NCI-H2196 (cell line): ENCODE results near the gene CCDC32.
"Not testable (repeated sequence)": the region's sequence is repeated elsewhere in the genome, so short reads cannot be mapped to it uniquely, and the experiment has no call there.

ENCODE experiments used
- DNase-seq: peaks from one replicate; lab custom pipeline; 2025; ENCODE audit not compliant: unreplicated experiment; lab: John Stamatoyannopoulos, UW

The CCDC32 gene, protein sequence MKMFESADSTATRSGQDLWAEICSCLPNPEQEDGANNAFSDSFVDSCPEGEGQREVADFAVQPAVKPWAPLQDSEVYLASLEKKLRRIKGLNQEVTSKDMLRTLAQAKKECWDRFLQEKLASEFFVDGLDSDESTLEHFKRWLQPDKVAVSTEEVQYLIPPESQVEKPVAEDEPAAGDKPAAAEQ

DNA sequence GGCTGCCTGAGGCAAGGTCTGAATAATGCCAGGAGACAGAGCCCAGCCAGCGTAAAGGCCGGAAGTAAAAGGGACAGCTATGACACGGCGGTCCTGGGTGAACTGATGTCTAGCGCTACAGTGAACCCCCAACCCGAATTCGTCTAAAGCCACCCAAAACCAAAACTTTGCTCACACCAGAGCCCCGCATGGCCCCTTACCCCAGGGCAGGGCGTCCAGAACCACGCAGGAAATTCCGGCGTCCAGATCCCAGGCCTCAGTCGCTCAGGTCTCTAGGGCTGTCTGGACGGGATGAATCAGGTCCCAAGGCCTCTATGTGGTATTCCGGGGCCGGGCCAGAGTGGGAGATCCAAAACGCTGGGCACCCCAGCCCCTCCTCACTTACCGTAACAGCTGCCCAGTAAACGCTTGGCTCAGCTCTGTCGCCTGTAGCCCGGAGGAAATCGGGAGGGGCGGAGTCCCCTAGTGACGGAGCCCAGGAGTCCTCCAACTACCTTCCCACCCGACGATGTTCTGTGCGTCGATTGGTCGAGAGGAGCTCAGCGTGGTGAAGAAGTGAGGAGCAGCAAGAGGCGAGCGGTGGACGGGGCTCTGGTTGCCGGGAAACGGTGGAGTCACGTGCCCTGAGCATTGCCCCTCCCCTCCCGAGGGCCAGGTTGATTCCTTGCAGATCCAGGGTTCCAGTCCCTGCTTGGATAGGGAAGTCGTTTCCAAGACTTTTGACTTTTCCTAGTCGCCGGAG, at the start of gene CCDC32:
CCDC32 (minus strand) TSS at position 452 of the 742 bp plus-strand sequence. CDS start 2,027 bp downstream, outside the sequence.
- peak; percentile 90 for DNase-seq

DNA sequence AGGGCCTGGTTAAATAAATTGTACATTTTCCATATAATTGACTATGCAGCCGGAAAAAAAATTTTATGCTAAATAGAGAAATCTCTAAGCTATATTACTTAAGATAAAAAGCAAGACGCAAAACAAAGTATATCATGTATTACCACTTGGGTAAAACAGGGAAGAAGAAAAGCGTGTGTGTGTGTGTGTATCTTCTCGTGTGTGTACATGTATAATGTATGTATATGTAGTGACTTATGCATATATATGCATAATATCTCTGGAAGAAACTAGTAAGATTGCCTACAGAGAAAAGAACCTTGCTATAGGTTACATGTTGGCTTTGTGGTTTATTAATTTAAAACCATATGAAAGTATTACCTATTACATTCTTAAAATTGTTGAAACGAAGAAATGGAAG, 48.2 kb upstream of the CCDC32 start:
- no peak for DNase-seq

DNA sequence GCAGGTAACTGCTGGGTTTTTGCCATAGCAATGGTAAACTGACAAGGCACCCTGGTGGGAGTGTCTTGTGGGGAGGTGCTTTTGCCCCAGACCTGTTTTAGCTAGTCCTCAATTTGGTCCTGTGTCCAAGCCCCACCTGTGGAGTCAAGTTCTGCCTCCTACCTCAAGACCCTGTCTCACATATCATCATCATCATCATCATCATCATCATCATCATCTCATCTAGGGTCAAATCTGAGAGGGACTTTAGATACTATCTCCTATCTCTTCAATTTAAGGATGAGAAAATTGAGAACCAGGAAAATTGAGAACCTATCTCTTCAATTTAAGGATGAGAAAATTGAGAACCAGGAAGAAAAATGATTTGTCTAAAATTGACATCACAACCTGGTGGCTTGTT, 39.1 kb upstream of the CCDC32 start:
- DNase-seq: no peak

DNA sequence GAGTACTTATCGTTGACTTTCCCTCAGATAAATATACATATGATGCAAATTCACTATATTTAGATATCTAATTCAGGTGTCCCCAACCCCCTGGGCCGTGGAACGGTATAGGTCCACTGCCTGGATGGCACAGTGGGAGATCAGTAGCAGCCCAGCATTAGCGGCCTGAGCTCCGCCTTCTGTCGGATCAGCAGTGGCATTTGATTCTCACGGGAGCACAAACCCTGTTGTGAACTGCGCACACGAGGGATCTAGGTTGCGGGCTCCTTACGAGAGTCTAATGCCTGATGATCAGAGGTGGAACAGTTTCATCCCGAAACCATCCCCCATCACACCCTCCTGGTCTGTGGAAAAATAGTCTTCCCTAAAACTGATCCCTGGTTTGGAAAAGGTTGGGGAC, 36.1 kb upstream of the CCDC32 start:
- DNase-seq: no peak

DNA sequence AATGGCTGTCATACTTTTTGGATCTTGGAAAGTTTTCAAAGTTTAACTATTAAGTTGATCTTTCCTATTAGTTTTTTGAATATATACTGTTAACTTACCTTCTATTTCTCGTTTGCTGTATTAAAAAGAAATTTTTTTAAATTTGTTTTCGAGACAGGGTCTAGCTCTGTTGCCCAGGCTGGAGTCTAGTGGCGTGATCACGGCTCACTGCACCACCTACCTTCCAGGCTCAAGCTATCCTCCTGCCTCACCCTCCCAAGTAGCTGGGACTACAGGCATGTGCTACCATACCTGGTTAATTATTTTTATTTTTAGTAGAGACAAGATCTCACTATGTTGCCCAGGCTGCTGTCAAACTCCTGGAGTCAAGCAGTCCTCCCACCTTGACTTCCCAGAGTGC, 33.8 kb upstream of the CCDC32 start:
- no peak for DNase-seq

DNA sequence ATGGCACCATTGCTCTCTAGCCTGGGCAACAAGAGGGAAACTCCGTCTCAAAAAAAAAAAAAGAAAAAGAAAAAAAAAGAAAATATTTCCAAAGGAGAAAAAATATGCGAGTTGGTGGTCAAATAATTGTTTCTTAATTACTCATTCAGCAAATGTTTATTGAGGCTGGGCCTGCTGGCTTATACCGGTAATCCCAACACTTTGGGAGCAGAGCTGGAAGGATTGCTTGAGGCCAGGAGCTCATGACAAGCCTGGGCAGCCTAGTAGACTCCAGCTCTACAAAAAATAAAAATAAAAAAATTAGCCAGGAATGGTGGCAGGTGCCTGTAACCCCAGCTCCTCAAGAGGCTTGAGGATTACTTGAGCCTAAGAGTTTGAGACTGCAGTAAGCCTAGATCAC, 33.3 kb upstream of the CCDC32 start:
- no peak for DNase-seq

DNA sequence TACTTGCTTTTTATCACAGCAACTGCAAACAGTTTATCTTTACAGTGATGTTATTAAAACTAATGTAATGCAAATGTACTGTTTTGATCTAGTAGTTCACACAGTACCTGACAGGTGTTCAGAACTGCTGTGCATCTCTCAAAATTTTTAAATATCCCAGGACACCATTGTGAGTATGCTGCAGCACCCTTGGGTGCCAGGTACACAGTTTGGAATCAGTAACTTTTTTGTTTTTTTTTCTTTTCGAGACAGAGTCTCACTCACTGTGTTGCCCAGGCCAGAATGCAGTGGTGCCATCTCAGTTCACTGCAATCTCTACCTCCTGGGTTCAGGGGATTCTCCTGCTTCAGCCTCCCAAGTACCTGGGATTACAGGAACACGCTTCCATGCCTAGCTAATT, 32.2 kb upstream of the CCDC32 start:
- DNase-seq: no peak

DNA sequence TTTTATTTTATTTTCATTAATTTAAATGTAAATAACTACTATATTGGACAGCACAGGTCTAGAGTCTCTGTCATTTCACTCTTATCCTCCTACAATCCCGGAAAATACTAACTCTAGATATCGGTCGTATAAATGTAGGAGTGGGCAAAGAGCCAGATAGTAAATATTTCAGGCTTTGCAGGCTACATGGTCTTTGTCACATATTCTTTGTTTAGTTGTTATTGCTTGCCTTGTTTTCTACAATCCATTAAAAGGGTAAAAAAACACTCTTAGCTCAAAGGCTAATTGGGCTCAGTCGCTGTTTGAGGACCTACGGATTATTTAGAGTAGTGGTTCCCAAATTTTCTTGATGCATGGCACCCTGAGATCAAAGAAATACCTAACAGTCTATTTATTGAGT, 30.9 kb upstream of the CCDC32 start:
- no peak for DNase-seq

DNA sequence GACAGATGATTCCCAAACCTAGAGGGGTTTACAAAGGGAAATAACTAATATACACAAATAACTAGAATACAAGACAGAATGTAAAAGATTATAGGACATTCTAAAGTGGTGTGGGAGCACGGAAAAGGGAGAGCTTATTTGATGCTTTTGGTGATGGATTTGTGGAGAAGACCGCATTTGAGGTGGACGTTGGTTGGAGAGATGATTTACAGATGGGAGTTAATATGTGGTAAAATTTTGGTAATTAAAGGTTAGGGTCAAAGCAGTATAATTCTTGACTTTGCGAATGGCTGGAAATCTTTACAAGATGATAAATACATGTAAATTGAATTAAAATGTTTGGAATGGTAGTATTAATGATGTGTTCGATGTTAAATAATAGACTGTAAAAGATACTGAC, 30.4 kb upstream of the CCDC32 start:
- no peak for DNase-seq

DNA sequence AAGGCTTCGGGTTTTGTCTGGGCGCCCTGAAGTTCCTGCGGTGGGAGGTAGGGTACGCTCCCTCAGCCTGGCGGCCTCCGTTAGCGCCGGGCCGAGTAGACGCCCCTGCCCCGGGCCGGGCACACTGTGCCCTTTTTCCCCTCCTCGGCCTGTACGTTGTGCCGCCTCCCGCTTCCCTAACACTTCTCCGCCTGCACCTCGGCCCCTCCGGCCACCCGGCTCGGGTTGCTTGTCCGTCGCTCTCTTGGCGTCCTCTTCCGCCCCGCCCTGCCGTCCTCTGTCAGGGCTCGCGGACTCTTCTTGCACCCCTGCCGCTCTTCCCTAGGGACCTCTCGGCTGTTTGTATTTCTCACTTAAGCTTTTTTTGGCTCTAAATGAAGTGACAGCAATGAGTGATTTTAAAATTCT, 29.6 kb upstream of the CCDC32 start:
- DNase-seq: peak; percentile 40

DNA sequence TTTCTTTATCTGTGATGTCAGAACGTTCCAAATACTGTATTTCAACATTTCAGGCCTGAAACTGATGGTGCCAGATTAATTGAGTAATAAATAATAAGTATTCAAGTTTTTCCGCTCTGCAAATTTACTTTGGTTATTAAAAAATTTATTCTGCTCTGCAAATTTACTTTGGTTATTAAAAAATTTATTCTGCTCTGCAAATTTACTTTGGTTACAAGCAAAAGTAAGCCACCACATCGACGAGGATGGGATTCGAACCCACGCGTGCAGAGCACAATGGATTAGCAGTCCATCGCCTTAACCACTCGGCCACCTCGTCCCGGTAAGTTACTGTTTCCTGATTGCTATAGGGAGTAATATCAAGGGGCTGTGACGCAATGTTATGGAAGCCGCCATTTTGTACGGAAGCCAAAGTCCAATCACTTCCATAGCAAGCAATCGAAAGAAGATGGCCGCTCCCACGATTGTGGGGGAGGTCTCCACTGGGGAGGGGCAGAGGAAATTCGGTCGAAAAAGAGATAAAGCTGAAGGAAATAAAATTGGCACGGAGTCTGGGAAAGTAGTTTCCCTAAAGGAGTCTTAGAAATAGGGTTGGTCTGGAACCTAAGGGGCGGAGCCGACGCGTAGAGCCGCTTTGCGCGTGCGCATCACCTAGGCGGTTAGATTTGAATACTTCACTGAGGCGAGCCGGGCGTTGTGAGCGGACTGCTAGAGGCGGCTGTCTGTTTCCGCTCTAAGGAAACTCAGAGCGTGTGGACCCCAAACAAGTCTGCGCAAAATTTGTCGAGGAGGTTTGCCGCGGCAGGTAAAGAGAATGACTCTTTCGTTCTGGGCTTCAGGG, 29.0 kb upstream of the CCDC32 start, which contains the start of gene KNL1:
KNL1 (plus strand) TSS at position 662 of the 841 bp plus-strand sequence. CDS start 8,683 bp downstream, outside the sequence.
- peak; percentile 85 for DNase-seq

DNA sequence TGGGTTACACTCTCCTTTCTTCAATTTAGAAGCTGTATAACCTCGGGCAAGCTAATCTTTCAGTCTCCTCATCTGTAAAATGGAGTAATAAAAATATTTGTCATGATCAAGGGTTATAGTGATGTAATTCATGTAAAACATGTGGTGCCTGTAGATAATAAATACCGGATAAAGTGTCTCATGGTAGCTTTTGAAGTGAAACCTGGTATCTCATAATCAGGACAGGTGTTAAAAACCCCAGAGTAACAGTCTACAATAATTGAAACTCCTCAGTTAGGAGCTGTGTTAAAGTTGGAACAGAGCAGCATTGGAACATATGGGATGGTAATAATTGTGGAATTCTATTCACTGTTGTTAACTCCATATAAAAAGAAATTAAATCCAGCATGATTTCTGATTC, 28.3 kb upstream of the CCDC32 start:
- no peak for DNase-seq

DNA sequence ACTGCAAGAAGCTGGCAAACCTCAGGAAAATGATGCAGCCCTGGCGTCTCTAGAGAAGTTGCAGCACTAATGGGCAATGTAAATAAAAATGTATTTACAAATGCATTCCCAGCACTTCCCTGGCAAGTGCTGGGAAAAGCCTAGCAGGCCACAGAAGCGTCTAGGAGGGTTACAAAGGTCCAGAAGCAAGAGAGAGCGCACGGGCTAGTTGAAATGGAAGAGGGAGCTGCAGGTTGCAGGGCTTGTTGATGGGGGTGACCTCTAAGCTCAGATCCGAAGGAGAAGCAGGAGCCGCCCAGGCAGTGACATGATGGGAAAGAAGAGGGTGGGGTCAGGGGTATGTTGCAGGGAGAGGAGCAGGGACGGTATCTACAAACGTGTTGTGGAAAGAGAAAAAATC, 26.5 kb upstream of the CCDC32 start:
- no peak for DNase-seq

DNA sequence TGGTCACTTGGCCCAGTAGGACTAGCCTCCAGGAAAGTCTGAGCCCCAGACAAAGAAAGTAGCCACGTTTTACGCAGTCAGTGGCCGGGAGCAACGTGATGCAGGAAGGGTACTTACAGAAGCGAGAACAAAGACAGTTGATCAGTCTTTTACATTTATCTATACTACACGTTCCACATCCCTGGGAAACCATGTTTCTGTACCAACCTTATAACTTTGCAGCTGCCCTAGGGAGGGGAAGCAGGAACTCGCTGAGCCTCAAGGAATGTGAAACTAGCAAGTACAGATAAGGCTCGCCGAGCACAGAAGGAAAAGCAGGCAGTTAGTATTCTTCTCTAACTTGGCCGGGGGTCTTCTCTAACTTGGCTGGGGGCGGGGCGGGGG, 25.8 kb upstream of the CCDC32 start:
- DNase-seq: no peak

DNA sequence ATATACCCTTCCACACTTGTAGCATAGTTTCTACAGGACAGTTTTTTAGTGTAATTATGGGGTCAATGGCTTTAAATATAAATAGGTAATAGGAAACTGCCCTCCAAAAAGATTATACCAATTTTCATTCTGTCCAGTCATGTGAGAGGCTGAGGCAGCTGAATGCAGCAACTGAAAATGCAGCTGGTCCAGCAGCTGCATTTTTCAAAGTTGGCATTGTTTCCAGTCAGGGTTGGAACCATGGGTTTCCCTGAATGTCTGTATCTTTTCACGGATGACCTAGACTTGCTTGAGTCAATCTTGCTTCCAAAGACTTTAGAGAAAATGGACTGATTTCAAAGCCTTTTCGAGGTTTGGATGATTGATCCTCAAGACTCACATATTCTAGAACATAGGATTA, 19.3 kb upstream of the CCDC32 start:
- no peak for DNase-seq

DNA sequence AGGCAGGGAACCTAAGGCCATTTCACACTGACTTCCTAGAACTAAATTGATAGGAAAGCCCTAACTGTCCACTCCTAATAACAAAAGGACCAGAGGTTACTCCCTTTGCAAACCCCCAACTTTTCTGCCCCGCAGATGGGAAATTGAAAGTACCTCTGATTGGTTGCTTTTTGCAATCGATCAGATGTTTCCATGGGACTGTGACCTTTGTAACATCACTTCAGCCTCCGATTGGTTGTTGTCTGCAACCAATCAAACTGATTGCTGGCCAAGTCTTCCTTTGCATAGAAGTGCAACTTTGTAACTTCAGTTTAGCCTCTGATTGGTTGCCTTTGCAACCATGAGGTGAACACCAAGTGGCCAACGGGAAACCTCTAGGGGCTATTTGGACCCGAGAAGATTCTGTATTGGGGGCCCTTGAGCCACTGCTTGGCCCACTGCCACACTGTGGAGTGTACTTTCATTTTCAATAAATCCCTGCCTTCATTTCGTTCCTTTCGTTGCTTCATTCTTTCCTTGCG, 17.9 kb upstream of the CCDC32 start:
- DNase-seq: no peak

DNA sequence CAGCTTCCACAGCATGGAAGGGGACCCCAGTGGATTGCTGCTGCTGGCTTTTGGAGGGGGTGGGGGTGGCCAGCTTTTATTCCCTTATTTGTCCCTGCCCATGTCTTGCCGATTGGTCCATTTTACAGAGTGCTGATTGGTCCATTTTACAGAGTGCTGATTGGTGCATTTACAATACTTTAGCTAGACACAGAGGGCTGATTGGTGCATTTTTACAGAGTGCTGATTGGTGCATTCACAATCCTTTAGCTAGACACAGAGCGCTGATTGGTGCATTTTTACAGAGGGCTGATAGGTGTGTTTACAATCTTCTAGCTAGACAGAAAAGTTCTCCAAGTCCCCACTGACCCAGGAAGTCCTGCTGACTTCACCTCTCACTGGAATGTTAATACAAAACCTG, 17.0 kb upstream of the CCDC32 start:
- DNase-seq: not testable (repeated sequence)

DNA sequence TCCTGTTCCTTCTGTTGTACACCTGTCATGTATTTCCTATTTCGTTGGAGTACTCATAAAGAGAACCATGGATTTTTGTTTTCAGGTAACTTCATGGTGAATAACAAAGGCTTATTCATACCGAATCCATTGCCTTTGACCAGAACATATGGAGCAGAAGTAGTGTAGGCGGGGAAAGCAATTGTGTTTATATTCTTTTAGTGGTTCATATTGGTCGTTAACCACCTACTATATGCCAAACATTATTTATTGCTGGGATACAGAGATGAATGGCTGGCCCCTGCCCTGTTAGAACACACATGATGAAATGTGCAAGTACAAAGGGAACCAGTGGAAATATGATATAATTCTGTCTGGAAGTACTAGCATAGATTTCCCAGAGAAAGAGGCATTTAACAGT, 14.1 kb upstream of the CCDC32 start:
- no peak for DNase-seq

DNA sequence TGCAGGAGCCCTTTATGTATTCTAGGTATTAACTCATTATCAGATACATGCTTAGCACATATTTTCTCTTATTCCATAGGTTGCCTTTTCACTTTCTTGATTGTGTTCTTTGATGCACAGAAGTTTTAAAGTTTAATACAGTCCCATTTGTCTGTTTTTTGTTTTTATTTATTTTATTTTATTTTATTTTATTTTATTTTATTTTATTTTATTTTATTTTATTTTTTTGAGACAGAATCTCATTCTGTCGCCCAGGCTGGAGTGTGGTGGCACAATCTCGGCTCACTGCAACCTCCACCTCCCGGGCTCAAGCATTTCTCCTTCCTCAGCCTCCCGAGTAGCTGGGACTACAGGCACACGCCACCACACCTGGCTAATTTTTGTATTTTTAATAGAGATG, 12.1 kb upstream of the CCDC32 start:
- DNase-seq: not testable (repeated sequence)

DNA sequence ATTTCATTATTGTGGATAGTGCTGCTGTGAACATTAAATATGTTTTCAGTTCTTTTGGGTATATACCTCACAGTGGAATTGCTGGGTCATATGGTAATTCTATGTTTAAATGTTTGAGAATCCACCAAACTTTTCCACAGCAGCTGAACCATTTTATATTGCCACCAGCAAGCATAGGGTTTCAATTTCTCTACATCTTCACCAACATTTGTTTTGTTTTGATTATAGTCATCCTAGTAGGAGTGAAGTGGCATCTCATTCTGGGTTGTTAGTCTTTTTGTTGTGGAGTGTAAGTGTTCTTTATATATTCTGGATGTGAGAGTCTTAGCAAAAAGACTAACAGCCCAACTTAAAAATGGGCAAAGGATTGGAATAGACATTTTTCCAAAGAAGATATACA, 10.3 kb upstream of the CCDC32 start:
- DNase-seq: no peak

DNA sequence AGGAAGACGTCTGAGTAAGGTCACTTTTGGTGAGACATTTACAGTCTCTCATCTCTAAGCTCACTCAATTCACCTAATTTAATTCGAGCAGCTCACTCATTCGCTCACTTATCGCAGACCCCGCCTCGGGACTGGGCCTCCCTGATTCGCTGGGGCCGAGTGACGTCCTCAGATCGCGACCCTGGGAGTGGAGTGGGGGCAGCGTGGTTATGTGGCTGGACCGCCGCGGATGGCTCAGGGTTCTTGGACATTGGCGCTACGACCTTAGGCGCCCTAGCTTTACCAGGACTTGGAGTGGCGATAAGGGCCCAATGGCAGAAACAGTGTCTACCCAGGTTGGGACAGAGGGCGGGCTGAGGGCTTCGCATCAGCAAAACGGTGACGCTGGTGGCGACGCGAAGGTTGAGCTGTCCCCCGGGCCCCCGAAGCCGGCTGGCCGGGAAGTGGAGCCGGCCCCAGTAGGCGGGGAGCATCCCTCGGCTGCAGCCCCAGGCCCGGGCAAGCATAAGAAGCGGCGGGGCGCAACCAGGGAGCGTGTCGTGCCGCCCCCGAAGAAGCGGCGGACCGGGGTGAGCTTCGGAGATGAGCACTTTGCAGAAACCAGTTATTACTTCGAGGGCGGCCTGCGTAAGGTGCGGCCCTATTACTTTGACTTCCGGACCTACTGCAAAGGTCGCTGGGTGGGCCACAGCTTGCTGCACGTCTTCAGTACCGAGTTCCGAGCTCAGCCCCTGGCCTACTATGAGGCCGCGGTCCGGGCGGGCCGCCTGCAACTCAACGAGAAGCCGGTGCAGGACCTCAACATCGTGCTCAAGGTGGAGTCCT, 4.5 kb upstream of the CCDC32 start, which contains the start of gene RPUSD2:
RPUSD2 (plus strand) TSS at position 171 of the 825 bp plus-strand sequence; CDS start at position 210, 39 bp downstream.
- DNase-seq: peak; percentile 75
